ENCODE data around the gene SPSB1. TPM values are rescaled to one million over a fixed set of nuclear protein-coding genes. Genes with fewer than 3 reads are reported as not detected.

Gene SPSB1
- total RNA-seq, 1 donor = 23.2 TPM

- Histone ChIP-seq H3K9me3 (ENCODE audit: low read depth, low read length) (no peaks in the 10 kb centered on the region), H4K20me1 (ENCODE audit: insufficient read depth, low read length) (peaks cover 73% of the 10 kb centered on the region)
These were observed 29.4 kb downstream of the SPSB1 start for GRCh38 chr1:9321986-9322660.

GRCh38 chr1:9322661-9323244 lies 30.1 kb downstream of the SPSB1 start:
- H3K79me2 ChIP-seq (ENCODE audit: insufficient read depth, low read length) = peaks cover 94% of the 10 kb centered on the region
- TF ChIP-seq, protein P1, sequence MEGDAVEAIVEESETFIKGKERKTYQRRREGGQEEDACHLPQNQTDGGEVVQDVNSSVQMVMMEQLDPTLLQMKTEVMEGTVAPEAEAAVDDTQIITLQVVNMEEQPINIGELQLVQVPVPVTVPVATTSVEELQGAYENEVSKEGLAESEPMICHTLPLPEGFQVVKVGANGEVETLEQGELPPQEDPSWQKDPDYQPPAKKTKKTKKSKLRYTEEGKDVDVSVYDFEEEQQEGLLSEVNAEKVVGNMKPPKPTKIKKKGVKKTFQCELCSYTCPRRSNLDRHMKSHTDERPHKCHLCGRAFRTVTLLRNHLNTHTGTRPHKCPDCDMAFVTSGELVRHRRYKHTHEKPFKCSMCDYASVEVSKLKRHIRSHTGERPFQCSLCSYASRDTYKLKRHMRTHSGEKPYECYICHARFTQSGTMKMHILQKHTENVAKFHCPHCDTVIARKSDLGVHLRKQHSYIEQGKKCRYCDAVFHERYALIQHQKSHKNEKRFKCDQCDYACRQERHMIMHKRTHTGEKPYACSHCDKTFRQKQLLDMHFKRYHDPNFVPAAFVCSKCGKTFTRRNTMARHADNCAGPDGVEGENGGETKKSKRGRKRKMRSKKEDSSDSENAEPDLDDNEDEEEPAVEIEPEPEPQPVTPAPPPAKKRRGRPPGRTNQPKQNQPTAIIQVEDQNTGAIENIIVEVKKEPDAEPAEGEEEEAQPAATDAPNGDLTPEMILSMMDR (IDR thresholded peaks at IDR 0.05; ENCODE audit: extremely low read depth, low read depth, low read length) = no peak
- peak; percentile 18 for DNase-seq (ENCODE audit: insufficient read length, low spot score, missing footprints)
- peaks cover 76% of the 10 kb centered on the region for H4K20me1 ChIP-seq (ENCODE audit: insufficient read depth, low read length)
- no peaks in the 10 kb centered on the region for H3K9me3 ChIP-seq (ENCODE audit: low read depth, low read length)
- H3K4me3 ChIP-seq (ENCODE audit: insufficient read depth, low read length) = no peak overlapping the region
- H3K4me1 ChIP-seq (ENCODE audit: insufficient read depth, low read length) = peaks cover 25% of the 10 kb centered on the region
- H3K36me3 ChIP-seq (ENCODE audit: insufficient read depth, low read length) = no peaks in the 10 kb centered on the region
- H2AFZ ChIP-seq (ENCODE audit: low read length) = no peak overlapping the region
- no peak overlapping the region for H3K27ac ChIP-seq (ENCODE audit: low read depth, low read length)
- H3K4me2 ChIP-seq (ENCODE audit: insufficient read depth, low read length) = no peak overlapping the region
- no peaks in the 10 kb centered on the region for H3K27me3 ChIP-seq (ENCODE audit: insufficient read depth, low read length)

More at GRCh38 chr1:9321986-9322660, 29.4 kb downstream of the SPSB1 start:
- no peaks in the 10 kb centered on the region for H3K36me3 ChIP-seq (ENCODE audit: insufficient read depth, low read length)
- no peak overlapping the region for H3K4me3 ChIP-seq (ENCODE audit: insufficient read depth, low read length)
- peak; percentile 83 for DNase-seq (ENCODE audit: insufficient read length, low spot score, missing footprints)
- H3K79me2 ChIP-seq (ENCODE audit: insufficient read depth, low read length) = peaks cover 93% of the 10 kb centered on the region
- no peak overlapping the region for H3K4me2 ChIP-seq (ENCODE audit: insufficient read depth, low read length)
- H3K27ac ChIP-seq (ENCODE audit: low read depth, low read length) = no peak overlapping the region
- no peak overlapping the region for H2AFZ ChIP-seq (ENCODE audit: low read length)
- peaks cover 31% of the 10 kb centered on the region for H3K4me1 ChIP-seq (ENCODE audit: insufficient read depth, low read length)
- H3K27me3 ChIP-seq (ENCODE audit: insufficient read depth, low read length) = no peaks in the 10 kb centered on the region
- TF ChIP-seq, protein P1 (IDR thresholded peaks at IDR 0.05; ENCODE audit: extremely low read depth, low read depth, low read length) = no peak

DNA sequence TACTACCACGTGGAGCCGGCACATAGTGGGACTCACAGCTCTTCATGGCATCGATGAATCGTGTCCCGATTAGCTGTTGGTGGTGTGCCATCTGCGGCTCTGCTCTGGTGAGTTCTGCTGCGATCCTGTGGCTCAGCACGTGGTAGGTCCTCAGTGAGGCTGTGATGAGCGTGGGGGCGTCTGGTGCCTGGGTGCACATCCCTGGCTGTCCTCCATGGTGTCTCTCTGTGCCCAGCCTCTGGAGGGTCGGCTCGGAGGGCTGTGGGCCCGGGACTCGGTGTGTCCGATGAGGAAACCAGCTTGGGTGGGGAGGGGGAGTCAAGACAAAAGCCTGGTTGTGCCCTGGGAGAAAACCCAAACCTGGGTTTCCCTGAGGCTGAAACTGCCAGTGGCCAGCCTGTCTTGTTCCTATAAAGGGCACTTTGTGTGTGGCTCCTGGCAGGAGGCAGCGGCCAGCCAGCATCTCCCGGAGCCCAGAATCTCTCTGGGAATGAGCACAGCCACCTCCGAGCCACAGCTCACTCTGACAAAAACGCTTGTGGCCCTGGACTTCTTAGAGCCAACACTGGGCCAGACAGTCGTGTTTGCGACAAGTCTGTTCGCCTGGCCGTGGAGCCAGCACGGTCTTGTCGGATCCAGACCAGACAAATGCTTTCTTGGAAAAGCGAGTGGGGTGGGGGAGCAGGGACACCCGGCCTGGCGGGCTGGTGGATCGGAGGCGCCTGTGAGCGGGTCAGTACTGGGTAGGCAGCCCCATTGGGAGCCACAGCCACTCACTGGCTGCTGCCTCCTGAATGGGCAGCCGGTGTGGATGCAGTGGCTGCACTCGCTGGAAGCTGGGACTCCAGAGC lies 31.8 kb downstream of the SPSB1 start:
- Histone ChIP-seq H3K79me2 (ENCODE audit: insufficient read depth, low read length) (peaks cover 96% of the 10 kb centered on the region), H3K36me3 (ENCODE audit: insufficient read depth, low read length) (no peaks in the 10 kb centered on the region), H3K4me1 (ENCODE audit: insufficient read depth, low read length) (peaks cover 25% of the 10 kb centered on the region), H4K20me1 (ENCODE audit: insufficient read depth, low read length) (peaks cover 82% of the 10 kb centered on the region), H3K4me3 (ENCODE audit: insufficient read depth, low read length) (no peak overlapping the region), H2AFZ (ENCODE audit: low read length) (no peak overlapping the region), H3K27ac (ENCODE audit: low read depth, low read length) (no peak overlapping the region), H3K9me3 (ENCODE audit: low read depth, low read length) (no peaks in the 10 kb centered on the region), H3K4me2 (ENCODE audit: insufficient read depth, low read length) (no peak overlapping the region), H3K27me3 (ENCODE audit: insufficient read depth, low read length) (no peaks in the 10 kb centered on the region)
- TF ChIP-seq, protein P1 (IDR thresholded peaks at IDR 0.05; ENCODE audit: extremely low read depth, low read depth, low read length) = no peak
- peak; percentile 83 for DNase-seq (ENCODE audit: insufficient read length, low spot score, missing footprints)

DNA sequence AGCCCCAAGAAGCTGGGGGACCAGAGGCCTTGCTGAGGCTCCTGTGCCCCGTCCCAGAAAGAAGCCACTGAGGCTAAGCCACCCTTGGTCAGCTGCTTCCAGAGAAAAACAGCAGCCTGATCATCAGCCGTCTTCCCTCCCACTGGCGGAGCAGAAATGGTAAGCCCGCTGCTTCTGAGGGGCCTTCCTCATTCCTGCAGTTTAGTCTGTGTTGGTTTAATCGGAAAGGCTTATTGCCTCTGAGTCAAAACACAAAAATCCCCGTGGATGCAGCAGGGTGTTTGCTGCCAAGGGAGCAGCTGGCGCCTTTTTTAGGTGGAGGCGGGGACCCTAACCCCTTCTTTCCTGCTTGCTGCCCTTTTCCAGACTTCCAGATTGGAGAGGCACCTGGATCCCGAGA lies 33.9 kb downstream of the SPSB1 start:
- Histone ChIP-seq H3K4me3 (ENCODE audit: insufficient read depth, low read length) (no peak overlapping the region), H3K27me3 (ENCODE audit: insufficient read depth, low read length) (no peaks in the 10 kb centered on the region), H3K79me2 (ENCODE audit: insufficient read depth, low read length) (peaks cover 91% of the 10 kb centered on the region), H2AFZ (ENCODE audit: low read length) (no peak overlapping the region), H4K20me1 (ENCODE audit: insufficient read depth, low read length) (peaks cover 81% of the 10 kb centered on the region), H3K4me1 (ENCODE audit: insufficient read depth, low read length) (peaks cover 14% of the 10 kb centered on the region), H3K27ac (ENCODE audit: low read depth, low read length) (peak overlapping the region; percentile 11), H3K36me3 (ENCODE audit: insufficient read depth, low read length) (no peaks in the 10 kb centered on the region), H3K9me3 (ENCODE audit: low read depth, low read length) (no peaks in the 10 kb centered on the region), H3K4me2 (ENCODE audit: insufficient read depth, low read length) (no peak overlapping the region)
- TF ChIP-seq, protein P1 (IDR thresholded peaks at IDR 0.05; ENCODE audit: extremely low read depth, low read depth, low read length) = no peak
- DNase-seq (ENCODE audit: insufficient read length, low spot score, missing footprints) = peak; percentile 97
